Skin of body (tissue), 2 donors: ENCODE measurements around the gene FHIT. TPM values are rescaled to one million over a fixed set of nuclear protein-coding genes. Genes with fewer than 3 reads are reported as not detected.
A peak's percentile ranks its signal among the peaks of the same experiment; 100 is the strongest.

ENCODE experiments used
- DNase-seq: peaks from one replicate; lab custom pipeline; 2025; lab: John Stamatoyannopoulos, UW
- total RNA-seq: library from RNA; depleted of rRNA; stranded (reverse); fragments of >200 nt; gene quantifications from one replicate; pipeline ENCODE4 v1.2.3, GENCODE V29; 2014

The FHIT gene
- total RNA-seq, 1 donor from 2014 or later: 8.9 TPM

GRCh38 chr3:59779260-59779659, 1472.0 kb downstream of the FHIT start:
- no peak for DNase-seq

GRCh38 chr3:59777667-59778077, 1473.6 kb downstream of the FHIT start:
- no peak for DNase-seq

- no peak for DNase-seq
These were observed 1474.2 kb downstream of the FHIT start for GRCh38 chr3:59777066-59777465.

- no peak for DNase-seq
These were observed 1475.4 kb downstream of the FHIT start for GRCh38 chr3:59775761-59776325.

GRCh38 chr3:59775106-59775505, 1476.1 kb downstream of the FHIT start:
- DNase-seq: no peak

- no peak for DNase-seq
These were observed 1476.6 kb downstream of the FHIT start for GRCh38 chr3:59774634-59775033.

GRCh38 chr3:59774000-59774399, 1477.3 kb downstream of the FHIT start:
- DNase-seq: no peak

- no peak for DNase-seq
These were observed 1478.5 kb downstream of the FHIT start for GRCh38 chr3:59772416-59773408.

GRCh38 chr3:59771768-59772181, 1479.5 kb downstream of the FHIT start:
- no peak for DNase-seq

- no peak for DNase-seq
These were observed 1482.0 kb downstream of the FHIT start for GRCh38 chr3:59769127-59769750.

GRCh38 chr3:59766200-59766872, 1484.9 kb downstream of the FHIT start:
- peak; percentile 96 for DNase-seq

- DNase-seq: peak; percentile 52
These were observed 1487.1 kb downstream of the FHIT start for GRCh38 chr3:59764171-59764570.

- peak; percentile 34 for DNase-seq
These were observed 1488.3 kb downstream of the FHIT start for GRCh38 chr3:59762941-59763340.

GRCh38 chr3:59759298-59760031, 1491.8 kb downstream of the FHIT start:
- no peak for DNase-seq

- no peak for DNase-seq
These were observed 1492.6 kb downstream of the FHIT start for GRCh38 chr3:59758672-59759071.

GRCh38 chr3:59756934-59757333, 1494.3 kb downstream of the FHIT start:
- DNase-seq: no peak

GRCh38 chr3:59754456-59755129, 1496.7 kb downstream of the FHIT start:
- DNase-seq: peak; percentile 47

GRCh38 chr3:59753808-59754450, 1497.3 kb downstream of the FHIT start:
- DNase-seq: no peak

- no peak for DNase-seq
These were observed 1498.3 kb downstream of the FHIT start for GRCh38 chr3:59752925-59753324.

GRCh38 chr3:59751606-59752005, 1499.6 kb downstream of the FHIT start:
- DNase-seq: no peak
